IPS-11a (cell line): Measurements from ENCODE around the gene PLEKHO2.

Experiments used
- H3K4me3 ChIP-seq: one replicate; pipeline ENCODE4 v1.5.1; 2013; ENCODE audit warnings: low read depth, low read length, control low read depth

PLEKHO2 gene

DNA sequence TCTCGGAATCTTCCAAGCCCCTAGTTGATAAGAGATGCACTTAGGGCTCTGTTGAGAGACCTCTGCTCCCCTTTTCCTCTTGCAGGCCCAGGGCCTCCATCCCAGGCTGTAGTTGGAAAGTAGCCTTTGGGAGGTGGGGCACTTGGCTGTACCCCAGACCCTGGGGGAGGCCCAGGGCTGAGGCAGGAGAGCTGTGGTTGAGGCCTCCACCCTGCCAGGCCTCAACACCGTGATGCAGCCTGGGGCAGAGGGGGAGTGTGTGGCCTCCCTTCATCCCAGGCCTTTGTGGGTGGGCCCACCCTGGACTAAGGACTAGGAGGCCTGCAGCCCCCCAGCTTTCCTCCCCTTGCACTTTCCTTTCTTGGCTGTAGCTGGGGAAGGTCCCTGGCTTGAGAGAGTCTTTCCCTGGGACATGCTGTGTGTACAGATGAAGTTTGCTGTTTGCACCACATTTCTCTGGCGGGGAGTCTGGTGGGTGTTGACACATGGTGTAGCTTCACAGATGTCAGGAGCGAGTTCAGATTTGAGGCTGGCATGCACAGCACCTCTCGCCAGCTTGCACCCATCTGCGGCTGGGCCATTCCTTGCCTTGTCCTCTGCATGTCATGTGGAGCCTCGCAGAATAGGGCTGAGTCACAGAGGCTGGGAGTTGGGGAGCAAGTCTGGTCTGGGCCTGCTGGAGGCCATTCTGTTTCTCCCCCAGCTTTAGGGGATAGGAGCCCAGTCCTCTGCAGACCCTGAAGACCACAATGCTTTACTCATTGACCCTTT lies 13.7 kb downstream of the PLEKHO2 start:
- H3K4me3 ChIP-seq = no peak overlapping the region

DNA sequence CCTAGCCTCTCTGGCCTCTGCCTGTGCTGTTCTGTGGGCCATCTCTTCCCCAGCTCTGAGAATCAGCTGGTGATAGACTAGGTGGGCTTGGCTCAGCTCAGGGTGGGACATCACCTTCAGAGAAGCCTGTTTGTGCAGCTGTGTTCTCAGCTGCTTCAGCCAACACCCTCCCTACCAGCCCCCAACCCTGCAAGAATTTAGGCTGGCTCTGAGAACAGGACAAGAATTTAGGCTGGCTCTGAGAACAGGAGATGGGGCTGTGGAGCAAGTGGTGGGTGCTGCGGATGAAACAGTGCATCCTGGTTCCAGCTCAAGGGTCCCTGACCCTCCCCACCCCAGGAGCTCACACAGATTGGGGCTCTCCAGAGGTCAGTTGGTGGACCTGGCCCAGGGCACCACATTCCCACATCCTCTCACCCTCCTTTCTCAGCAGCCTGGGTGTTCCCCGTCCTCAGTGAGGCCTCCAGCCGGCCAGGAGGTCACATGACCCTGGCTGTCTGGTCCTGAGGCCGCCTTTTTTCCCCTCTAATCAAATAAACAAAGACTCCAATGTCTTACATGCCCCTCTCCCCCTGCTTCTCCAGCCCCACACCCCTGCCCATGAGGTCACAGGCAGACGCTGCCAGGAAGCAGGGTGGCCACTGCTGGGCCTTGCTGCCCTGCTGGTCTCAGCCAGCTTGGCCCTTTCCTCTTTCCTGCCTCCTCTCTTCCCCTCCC lies 14.9 kb downstream of the PLEKHO2 start:
- no peak overlapping the region for H3K4me3 ChIP-seq

DNA sequence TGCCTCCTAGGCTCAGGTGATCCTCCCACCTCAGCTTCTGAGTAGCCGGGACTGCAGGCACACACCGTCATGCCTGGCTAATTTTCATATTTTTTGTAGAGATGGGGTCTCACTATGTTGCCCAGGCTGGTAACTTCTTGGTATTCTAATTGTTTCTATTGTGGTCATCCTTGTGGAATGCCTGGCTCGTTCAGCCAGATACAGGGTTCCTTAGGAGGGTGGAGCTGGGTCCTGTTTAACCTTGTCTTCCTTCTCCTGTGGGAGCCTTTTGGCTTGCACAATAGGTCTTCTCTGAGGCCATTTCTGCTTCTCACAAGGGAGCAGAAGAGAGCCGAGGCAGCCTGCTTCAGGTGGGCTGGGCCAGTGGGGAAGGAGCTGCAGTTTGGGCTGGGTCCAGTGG lies 15.7 kb downstream of the PLEKHO2 start:
- no peak overlapping the region for H3K4me3 ChIP-seq

DNA sequence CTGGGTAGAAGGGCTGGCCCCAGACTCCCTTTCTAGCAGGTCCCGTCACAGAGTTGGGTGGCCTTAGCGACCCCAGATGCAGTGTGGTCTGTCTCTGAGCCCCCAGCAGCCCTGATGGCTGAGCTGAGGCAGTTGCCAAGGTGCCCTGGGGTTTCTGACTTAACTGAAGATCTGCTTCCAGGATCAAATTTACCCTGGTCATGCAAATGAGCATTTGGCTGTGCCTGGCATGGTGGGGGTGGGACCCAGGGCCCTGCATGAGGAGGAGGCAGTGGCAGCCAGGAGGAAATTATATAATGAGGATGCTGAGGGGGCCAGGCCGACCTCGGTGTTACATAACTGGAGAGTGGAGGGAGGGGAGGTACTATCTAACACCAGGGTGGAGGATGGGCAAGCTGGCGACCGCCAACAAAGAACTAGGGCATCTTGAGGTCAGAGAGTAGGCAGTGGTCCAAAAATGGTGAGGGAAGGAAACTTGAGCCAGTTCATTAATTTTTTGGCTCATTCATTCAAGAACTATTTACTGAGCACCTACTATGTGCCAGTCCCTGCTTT lies 16.4 kb downstream of the PLEKHO2 start:
- H3K4me3 ChIP-seq = no peak overlapping the region

DNA sequence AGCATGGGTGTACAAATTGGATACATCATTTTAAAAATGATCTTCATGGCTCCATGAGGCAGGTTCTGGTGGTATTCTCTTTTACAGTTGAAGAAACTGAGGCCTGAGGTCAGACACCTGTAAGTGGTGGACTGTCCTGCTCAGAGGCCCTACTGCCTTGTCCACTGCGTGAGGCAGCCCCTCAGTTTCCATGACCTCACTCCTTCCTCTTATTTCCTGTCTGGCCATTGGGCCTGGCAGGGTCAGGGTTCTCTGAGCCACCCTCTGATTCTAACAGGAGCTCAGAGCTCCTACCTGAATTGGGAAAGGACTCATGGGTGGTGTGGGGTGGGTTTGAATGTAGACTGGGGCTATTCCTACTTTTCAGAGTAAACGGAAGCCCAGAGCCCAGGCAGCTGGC lies 17.5 kb downstream of the PLEKHO2 start:
- no peak overlapping the region for H3K4me3 ChIP-seq

DNA sequence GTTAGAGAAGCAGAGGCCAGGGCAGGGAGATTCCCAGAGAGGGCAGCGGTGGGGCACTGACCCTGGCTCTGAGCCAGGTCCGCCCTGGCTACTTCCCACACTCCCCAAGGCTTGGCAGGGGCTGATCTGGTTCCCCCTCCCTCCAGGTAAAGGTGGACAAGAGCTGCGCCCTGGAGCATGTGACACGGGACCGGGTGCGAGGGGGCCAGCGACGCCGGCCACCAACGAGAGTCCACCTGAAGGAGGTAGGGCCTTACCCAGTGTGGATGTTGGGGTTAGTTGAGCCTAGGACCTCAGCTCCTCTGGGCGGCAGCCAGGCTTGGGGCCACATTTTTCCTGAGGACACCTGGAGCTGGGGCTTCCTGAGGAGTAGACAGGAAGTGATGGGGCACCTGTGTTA lies 19.6 kb downstream of the PLEKHO2 start:
- H3K4me3 ChIP-seq = no peak overlapping the region

DNA sequence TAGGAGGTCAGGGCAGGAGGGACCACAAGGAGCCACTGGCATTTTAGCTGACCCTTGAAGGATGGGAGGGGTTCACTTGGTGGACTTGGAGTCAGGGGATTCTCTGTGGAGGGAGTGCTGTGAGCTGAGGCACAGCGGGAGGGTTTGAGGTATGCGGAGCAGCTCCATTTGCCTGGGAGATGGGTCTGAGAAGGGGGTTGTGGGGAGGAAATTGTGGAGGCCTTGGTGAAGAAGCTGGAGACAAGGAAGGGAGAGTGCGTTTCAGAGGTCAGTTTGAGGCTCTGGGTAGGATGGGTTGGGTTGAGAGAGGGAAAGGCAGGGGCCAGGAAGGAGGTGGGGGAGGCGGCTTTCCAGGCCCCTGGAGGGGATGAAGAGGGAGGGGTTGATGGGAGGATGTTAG lies 20.2 kb downstream of the PLEKHO2 start:
- H3K4me3 ChIP-seq = no peak overlapping the region

DNA sequence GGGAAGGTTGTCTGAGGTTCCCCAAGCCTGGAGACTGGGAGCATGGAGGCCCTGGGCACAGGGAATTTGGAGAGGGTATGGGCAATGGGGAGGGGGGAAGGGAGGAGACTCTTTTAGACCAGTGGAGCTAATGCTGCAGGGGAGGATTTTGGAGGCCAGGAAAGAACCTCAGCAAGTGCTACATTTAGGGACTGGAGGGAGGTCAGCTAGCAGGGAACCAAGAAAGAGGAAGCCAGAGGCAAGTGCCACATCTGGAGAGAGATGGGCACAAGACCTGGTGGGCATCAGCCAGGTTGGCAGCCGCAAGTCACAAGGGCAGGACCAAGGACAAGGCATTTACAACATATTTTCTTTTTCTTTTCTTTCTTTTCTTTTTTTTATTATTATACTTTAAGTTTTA lies 20.7 kb downstream of the PLEKHO2 start:
- H3K4me3 ChIP-seq = no peak overlapping the region

DNA sequence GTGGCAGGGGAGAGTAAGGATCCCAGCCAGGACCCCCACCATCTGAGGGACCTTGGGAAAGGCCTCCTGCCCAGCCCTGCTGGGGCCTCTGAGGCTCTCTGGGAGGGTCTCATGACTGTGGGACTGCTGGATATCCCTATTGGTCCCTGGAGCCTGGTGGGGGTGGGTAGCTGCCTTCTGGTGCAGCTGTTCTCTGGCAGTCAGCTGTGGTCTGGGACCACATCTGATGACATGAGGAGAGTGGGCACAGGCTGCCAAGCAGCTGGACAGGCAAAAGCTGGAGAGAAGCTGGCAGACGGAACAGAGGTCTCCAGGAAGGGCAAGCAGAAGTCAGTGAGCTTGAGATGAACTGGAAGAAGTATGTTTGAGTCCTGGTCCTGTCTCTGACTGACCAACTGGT lies 22.4 kb downstream of the PLEKHO2 start:
- H3K4me3 ChIP-seq = no peak overlapping the region

DNA sequence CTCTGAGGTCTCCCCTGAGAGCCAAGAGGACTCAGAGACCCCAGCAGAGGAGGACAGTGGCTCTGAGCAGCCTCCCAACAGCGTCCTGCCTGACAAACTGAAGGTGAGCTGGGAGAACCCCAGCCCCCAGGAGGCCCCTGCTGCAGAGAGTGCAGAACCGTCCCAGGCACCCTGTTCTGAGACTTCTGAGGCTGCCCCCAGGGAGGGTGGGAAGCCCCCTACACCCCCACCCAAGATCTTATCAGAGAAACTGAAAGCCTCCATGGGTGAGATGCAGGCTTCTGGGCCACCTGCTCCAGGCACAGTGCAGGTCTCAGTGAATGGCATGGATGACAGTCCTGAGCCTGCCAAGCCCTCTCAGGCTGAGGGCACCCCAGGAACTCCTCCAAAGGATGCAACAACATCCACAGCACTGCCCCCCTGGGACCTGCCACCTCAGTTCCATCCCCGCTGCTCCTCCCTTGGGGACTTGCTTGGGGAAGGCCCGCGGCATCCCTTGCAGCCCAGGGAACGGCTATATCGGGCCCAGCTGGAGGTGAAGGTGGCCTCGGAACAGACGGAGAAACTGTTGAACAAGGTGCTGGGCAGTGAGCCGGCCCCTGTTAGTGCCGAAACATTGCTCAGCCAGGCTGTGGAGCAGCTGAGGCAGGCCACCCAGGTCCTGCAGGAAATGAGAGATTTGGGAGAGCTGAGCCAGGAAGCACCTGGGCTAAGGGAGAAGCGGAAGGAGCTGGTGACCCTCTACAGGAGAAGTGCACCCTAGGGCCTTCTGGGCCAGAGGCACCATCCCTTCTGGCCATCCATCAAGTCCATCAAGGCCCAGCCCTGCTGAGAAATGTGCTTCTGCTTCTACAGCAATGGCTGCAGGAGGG lies 23.6 kb downstream of the PLEKHO2 start:
- no peak overlapping the region for H3K4me3 ChIP-seq

DNA sequence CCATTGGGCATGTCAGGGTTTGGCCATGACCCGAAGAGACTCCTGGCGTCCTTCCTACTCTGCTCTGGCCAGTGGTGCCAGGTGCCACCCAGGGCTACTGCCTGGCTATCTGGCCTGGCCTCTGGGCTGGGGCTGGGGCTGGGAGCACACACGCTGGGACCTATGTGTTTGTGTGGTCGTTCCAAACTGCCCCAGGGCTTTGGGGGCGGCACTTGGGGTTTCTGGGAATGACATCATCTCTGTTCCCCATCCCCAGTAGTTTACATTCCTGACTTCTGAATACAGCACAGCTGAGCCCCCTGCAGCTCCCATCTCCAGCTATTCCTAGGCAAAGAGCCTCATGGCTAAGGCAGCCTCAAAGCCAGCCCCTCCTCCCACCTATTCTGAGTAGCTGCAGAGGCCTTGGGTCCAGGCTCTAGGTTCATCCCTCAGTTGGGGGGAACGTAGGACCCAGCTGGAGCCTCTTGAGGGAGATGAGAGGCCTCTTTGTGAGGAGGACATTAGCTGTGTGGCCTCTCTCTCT lies 24.3 kb downstream of the PLEKHO2 start:
- H3K4me3 ChIP-seq = no peak overlapping the region

DNA sequence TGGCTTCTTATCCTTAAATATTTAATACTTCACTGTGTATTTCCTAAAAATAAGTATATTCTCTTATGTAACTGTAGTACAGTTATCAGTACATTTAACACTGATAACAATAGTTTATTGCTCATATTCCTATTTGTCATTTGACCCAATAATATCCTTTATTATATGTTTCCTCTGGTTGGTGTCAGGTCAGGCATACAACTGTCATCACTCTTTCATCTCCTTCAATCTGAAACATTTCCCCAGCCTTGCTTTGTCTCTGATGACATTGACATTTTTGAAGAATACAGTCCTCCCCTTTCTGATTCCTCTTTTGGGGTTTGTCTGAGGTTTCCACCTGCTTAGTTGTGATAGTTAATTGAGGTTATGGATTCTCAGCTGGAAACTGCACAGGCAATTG lies 27.8 kb downstream of the PLEKHO2 start:
- no peak overlapping the region for H3K4me3 ChIP-seq

DNA sequence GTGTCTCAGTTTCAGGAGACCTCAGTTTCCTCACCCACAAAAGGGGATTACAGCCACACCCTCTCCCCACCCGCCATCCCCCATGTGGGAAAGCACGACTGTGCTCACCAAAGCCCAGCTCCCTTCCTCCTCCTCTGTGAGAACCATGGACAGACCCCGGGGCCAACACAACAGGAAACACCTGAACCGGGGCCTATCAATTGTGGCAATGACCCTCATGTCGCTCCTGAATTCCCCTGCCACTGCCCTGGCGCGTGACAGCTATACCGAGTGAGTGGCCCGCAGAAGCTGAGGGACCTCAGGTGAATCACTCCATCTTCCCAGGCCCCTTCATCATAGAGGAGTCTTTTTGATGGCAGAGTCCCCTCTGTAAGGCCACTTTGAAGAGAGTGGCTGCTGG lies 28.6 kb downstream of the PLEKHO2 start:
- no peak overlapping the region for H3K4me3 ChIP-seq

DNA sequence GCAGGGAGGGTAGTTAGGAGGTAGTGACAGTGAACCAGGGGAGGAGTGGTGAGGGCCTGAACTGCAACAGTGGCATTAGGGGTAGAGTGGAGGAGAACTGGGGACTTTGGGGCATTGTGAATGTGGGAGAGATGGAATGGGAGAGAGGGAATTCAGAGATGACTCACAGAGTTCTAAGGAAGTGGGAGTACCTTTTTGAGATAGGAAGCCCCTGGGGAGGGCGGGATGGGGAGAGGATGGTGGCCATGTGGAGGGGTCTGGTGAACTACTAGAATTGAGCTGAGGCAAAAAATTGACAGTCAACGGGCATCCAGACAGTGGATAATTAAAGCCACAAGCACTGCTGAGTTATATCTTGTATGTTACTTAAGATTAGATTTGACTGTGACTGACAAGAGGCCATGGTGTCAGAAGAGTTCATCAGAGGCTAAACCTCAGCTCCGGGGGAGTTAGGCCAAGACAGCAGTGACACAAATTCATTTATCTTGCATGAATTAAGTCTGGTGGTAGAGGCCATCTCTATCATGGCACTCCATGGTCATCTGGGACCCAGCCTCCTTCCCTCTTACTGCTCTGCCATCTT lies 34.0 kb downstream of the PLEKHO2 start:
- no peak overlapping the region for H3K4me3 ChIP-seq

DNA sequence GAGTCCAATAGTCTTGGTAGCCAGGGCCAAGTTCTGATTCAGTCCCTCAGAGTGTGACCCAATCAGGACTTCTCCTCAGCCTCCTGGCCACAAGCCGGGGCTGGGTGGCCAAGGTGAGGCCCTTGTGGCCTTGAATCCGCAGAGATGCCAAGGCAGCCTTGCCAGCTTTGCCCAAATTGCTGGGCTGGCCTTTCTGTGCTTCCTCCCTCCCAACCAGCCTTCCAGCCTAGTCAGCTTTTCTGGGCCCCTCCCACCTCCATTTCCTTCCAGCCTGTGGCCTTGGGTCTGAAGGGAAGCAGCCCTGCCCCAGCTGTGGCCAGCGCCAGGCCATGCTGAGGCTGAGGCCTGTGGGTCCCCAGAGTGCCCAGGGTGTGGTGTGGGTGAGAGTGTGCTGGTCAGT lies 35.7 kb downstream of the PLEKHO2 start:
- no peak overlapping the region for H3K4me3 ChIP-seq

DNA sequence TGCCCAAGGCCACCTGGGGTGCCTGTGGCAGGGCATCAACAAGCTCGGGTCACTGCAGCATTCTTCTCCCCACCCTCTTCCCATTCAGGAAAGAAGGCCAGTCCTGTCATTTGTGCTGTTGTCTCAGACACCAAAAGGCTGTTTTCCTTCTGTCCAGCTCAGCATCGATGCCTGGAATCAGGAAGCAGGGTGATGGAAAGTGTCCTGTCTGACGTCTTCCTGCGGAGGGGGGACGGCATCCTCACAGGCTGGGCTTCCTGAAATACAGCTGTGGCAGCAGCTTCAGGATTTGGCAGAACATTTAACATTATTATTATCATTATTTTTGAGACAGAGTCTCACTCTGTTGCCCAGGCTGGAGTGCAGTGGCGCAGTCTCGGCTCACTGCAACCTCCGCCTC lies 37.0 kb downstream of the PLEKHO2 start:
- H3K4me3 ChIP-seq = no peak overlapping the region

DNA sequence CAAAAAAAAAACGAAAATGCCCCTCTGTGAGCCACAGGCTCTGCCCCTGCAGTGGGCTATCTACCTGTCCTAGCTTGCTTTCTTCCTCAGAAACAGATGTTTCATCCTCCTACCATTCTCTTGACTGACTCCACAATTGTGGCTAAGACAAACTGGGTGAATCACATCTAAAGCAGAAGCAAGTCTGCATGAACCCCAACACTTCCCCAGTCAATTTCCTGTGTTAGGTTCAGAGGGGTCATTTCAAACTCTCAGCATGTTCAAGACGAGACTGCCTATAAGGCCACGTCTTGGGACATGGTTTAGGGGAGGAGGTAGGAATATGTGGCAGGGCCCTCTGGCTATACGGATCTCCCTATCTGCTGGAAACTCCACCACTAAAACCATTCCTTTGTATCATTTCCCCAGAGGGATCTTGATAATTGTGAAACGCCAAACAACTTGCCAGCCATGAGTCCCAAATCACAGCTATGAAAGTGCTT lies 41.4 kb downstream of the PLEKHO2 start:
- no peak overlapping the region for H3K4me3 ChIP-seq

DNA sequence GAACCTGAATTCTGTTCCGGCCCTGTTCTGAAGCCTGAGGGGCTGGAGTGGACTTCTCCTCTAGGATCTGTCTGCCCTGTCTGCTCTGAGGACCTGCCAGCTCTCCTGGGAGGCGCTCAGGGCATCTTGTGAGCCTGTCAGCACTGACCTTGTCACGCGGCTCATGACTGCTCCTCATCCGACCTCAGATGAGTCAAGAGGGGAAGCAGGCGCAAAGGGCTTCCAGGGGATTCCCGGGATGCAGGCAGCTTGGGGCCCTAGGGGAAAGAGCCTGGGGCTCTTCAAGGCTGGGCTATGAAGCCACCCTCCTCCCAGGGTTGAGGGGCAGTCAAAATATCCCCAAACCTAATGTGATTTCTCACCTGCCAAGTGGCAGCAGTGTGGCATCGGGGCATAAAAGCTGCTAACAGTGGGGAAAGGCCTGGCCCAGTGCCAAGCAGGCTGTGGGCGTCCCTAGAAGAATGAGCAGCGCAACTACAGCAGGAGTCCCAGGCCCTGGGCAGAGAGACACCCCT lies 42.3 kb downstream of the PLEKHO2 start:
- H3K4me3 ChIP-seq = no peak overlapping the region

DNA sequence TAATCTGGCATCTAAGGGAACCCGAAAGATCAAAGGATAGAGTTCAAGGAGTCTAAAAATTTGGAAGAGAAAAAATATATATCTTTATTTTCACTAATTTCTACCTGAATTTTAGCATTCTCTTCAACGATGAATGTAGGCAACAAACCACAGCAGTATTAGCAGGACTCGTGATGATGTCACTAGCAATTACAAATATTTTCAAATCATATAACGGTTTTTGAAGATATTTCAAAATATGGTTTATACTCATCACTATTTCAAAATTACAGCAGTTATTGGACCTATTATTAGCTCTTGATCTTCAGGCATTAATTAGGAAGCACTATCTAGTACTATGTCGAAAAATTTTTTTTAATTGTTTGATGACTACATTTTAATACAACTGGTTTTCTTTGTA lies 43.0 kb downstream of the PLEKHO2 start:
- no peak overlapping the region for H3K4me3 ChIP-seq

DNA sequence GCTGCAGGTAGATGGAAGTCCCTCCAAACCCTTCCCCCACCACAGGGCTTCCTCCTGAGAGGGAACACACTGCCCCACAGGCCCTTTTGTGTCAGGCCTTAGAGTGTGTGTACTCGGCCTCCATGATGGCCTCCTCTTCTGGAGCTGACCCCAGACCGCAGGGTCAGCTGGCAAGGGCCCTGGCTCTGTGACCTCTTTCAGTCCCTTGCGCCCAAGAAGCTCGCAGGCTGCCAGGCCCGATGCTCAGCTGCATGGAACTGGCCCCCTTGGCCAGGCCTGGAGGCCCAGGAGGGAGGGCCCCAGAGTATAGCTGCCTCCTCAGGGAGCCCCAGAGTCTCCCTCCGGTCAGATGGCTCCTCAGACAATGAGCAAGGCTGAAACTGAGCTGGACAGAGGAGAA lies 46.6 kb downstream of the PLEKHO2 start:
- H3K4me3 ChIP-seq = no peak overlapping the region
